OCI-M1 (cell line): ENCODE measurements around the gene ATG4B.
"Not testable (repeated sequence)": the region's sequence is repeated elsewhere in the genome, so short reads cannot be mapped to it uniquely, and the experiment has no call there.

Experiments used
- DNase-seq: peaks from one replicate; lab custom pipeline; 2025; lab: John Stamatoyannopoulos, UW

The ATG4B gene

GRCh38 chr2:241637018-241637794, at the start of gene ATG4B, which contains the start of gene THAP4:
Gene ATG4B (plus strand): TSS chr2:241637693. CDS start chr2:241637715, 22 bp downstream.
Gene THAP4 (minus strand): TSS chr2:241637158. CDS start chr2:241637017, 141 bp downstream.
- peak; percentile 93 for DNase-seq

GRCh38 chr2:241589863-241590262, 47.6 kb upstream of the ATG4B start:
- not testable (repeated sequence) for DNase-seq

- not testable (repeated sequence) for DNase-seq
Measured at GRCh38 chr2:241590496-241591455, 46.7 kb upstream of the ATG4B start.

GRCh38 chr2:241592126-241592845, 45.2 kb upstream of the ATG4B start:
- no peak for DNase-seq

- no peak for DNase-seq
Measured at GRCh38 chr2:241593271-241593670, 44.2 kb upstream of the ATG4B start.

GRCh38 chr2:241595600-241596140, 41.8 kb upstream of the ATG4B start:
- no peak for DNase-seq

GRCh38 chr2:241597561-241597960, 39.9 kb upstream of the ATG4B start:
- no peak for DNase-seq

GRCh38 chr2:241598061-241598460, 39.4 kb upstream of the ATG4B start:
- no peak for DNase-seq

- peak; percentile 28 for DNase-seq
Measured at GRCh38 chr2:241598487-241598886, 39.0 kb upstream of the ATG4B start.

- DNase-seq = no peak
Measured at GRCh38 chr2:241599615-241600014, 37.9 kb upstream of the ATG4B start.

- DNase-seq = no peak
Measured at GRCh38 chr2:241601841-241602240, 35.7 kb upstream of the ATG4B start.

GRCh38 chr2:241602720-241603119, 34.8 kb upstream of the ATG4B start:
- no peak for DNase-seq

GRCh38 chr2:241603686-241604085, 33.8 kb upstream of the ATG4B start:
- DNase-seq = no peak

GRCh38 chr2:241606186-241606585, 31.3 kb upstream of the ATG4B start:
- no peak for DNase-seq

- no peak for DNase-seq
Measured at GRCh38 chr2:241607162-241607885, 30.2 kb upstream of the ATG4B start.

- DNase-seq = no peak
Measured at GRCh38 chr2:241608881-241609280, 28.6 kb upstream of the ATG4B start.

GRCh38 chr2:241609859-241610793, 27.4 kb upstream of the ATG4B start:
- DNase-seq = peak; percentile 94

- no peak for DNase-seq
Measured at GRCh38 chr2:241611062-241611461, 26.4 kb upstream of the ATG4B start.

- DNase-seq = no peak
Measured at GRCh38 chr2:241612156-241613016, 25.1 kb upstream of the ATG4B start.
